ENCODE measurements around the gene SFT2D2.

Gene SFT2D2

DNA sequence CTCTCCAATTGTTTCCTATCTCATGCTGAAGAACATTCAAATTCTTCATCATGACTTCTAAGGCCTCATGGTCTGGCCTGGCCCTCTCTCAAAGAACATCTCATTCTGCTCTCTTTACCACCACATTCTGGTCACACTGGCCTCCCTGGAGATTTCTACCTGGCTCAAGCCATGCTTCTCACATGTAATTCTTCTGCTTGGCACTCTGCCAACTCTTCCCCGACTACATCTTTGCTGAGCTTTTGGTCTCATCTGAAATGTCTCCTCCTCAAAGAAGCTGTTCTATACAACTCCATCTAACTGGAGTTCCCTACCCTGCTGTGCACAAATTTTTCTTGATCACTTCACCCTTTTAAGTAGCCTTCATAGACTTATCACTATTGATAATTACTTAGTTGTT lies 53.4 kb downstream of the SFT2D2 start:
- TF ChIP-seq, protein P1, sequence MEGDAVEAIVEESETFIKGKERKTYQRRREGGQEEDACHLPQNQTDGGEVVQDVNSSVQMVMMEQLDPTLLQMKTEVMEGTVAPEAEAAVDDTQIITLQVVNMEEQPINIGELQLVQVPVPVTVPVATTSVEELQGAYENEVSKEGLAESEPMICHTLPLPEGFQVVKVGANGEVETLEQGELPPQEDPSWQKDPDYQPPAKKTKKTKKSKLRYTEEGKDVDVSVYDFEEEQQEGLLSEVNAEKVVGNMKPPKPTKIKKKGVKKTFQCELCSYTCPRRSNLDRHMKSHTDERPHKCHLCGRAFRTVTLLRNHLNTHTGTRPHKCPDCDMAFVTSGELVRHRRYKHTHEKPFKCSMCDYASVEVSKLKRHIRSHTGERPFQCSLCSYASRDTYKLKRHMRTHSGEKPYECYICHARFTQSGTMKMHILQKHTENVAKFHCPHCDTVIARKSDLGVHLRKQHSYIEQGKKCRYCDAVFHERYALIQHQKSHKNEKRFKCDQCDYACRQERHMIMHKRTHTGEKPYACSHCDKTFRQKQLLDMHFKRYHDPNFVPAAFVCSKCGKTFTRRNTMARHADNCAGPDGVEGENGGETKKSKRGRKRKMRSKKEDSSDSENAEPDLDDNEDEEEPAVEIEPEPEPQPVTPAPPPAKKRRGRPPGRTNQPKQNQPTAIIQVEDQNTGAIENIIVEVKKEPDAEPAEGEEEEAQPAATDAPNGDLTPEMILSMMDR (conservative IDR thresholded peaks at IDR 0.05; ENCODE audit: low read depth, low read length) = no peak
- H3K4me3 ChIP-seq (ENCODE audit: low read depth, low read length) = no peak overlapping the region
- DNase-seq (ENCODE audit: low read depth) = no peak

DNA sequence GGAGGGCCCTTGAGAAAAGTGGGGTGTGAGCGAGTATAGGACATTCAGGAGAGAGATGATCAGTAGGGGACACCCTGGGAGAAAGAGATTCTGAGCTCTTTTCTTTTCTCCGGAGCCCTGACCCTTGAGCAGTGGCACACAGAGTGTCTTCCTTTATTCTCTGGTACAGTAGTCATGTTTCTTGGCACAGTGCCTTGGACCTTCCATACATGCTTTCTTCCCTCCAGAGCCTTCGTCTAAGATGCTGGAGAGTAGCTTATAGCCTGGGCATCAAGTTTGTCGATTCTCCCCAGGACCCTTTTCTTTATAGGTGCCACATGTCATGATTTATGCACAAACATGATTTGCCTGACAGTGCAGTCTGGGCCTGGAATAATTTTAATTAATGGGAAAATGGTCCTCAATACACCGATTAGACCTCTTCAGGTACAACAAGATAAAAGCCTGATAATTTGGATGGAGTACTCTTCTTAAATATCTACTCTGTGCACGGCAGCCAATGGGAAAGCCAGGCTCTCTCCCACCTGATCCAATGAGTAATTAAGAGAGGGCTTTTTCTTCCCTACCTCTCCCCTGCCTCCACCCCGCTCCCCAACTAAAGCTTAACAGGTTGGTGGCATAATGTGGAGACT lies 54.6 kb downstream of the SFT2D2 start, which contains the start of gene TBX19:
TBX19 (plus strand) TSS at position 582 of the 632 bp plus-strand sequence. CDS start 214 bp downstream, outside the sequence.
- TF ChIP-seq, protein P1 (conservative IDR thresholded peaks at IDR 0.05; ENCODE audit: low read depth, low read length) = no peak
- H3K4me3 ChIP-seq (ENCODE audit: low read depth, low read length) = no peak within 1 kb of the TSS
- DNase-seq (ENCODE audit: low read depth) = no peak

DNA sequence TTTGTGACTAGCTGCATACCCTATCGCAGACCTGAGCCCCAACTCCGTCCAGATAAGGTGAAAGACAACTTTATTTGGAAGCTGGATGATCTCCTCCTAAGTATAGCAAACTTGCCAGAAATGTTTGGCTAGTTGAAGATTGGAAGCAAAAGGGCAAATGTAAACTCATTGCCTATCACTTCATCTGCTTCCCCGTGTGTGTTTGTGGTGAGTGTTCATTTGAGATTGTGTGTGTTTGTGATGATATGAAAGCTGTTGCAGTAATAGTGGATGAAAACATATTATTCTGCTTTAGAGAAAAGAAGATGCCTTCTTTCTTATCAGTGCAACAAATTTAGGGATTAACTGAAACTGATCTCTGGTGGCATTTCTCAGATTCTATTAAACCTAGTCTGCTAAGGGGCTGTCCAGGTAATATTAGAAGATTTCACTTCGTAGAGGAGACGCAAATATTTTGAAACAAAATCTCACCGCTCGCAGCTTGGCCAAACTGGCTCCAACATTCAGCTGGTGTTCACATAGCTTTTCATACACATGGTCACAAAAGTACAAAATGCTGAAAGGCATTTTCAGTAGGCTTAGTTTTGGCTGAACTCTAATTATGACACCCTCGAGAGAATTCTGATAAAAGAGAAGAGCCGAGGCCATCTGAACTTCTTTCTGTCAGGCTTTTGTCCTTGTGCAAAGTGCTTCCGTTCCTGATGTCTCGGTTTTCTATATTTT lies 56.0 kb downstream of the SFT2D2 start:
- DNase-seq (ENCODE audit: low read depth) = no peak
- TF ChIP-seq, protein P1 (conservative IDR thresholded peaks at IDR 0.05; ENCODE audit: low read depth, low read length) = no peak
- no peak overlapping the region for H3K4me3 ChIP-seq (ENCODE audit: low read depth, low read length)

DNA sequence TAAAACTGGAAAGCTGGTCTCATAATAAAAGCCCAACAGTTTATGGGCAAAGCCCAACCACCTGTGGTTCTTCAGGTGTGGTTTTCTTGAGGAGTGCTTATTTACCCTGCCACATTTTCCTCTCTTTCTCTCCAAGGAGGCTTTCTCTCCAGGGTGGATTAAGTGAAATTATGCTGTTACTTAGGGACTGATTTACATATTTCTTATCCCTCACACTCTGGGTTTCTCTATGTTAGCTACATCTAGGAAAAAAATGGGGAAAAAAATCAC lies 59.7 kb downstream of the SFT2D2 start:
- TF ChIP-seq, protein P1 (conservative IDR thresholded peaks at IDR 0.05; ENCODE audit: low read depth, low read length) = no peak
- H3K4me3 ChIP-seq (ENCODE audit: low read depth, low read length) = no peak overlapping the region
- no peak for DNase-seq (ENCODE audit: low read depth)

- DNase-seq (ENCODE audit: low read depth) = no peak
- no peak overlapping the region for H3K4me3 ChIP-seq (ENCODE audit: low read depth, low read length)
- TF ChIP-seq, protein P1 (conservative IDR thresholded peaks at IDR 0.05; ENCODE audit: low read depth, low read length) = no peak
Observed at GRCh38 chr1:168285971-168286927, 60.4 kb downstream of the SFT2D2 start.

GRCh38 chr1:168287237-168287664 lies 61.4 kb downstream of the SFT2D2 start:
- TF ChIP-seq, protein P1 (conservative IDR thresholded peaks at IDR 0.05; ENCODE audit: low read depth, low read length) = no peak
- DNase-seq (ENCODE audit: low read depth) = peak; percentile 77
- no peak overlapping the region for H3K4me3 ChIP-seq (ENCODE audit: low read depth, low read length)

All from choroid plexus epithelial cell (primary cell).